Pancreas (tissue), 10 donors: ENCODE data around the gene GALNT10. TPM values are rescaled to one million over a fixed set of nuclear protein-coding genes. Genes with fewer than 3 reads are reported as not detected.
A peak's percentile ranks its signal among the peaks of the same experiment; 100 is the strongest.

Experiments used
- ATAC-seq, 4 donors: fragments of 200-7000 bp; cut with Tn5 transposase; one replicate each; pipeline versions ENCODE4 v1.8.0 to v1.9.1; 2020; ENCODE audit warnings: mild to moderate bottlenecking in 4 of 4, moderate library complexity in 4 of 4
- DNase-seq, 6 donors: peaks; one replicate each; pipeline ENCODE4 v3.0.0-alpha.2; 2020
- FAIRE-seq: peaks from 2 replicates; lab custom pipeline; 2012; peaks lifted over from hg19 to GRCh38; lab: Jason Lieb, UNC
- H3K27ac ChIP-seq, 4 donors: fragments of 200-600 bp; sonication (generic); 1 replicate in 3 of 4; 2 replicates in 1 of 4; pipeline versions ENCODE4 v1.5.0 to v1.8.0; 2020
- H3K27me3 ChIP-seq, 4 donors: fragments of 200-600 bp; one replicate each; pipeline ENCODE4 v1.8.0; 2021
- H3K36me3 ChIP-seq, 3 donors: fragments of 200-600 bp; sonication (generic) in 1 of 3; one replicate each; pipeline versions ENCODE4 v1.5.0 to v1.8.0; 2020 to 2021
- H3K4me1 ChIP-seq, 3 donors: fragments of 200-600 bp; one replicate each; pipeline ENCODE4 v1.8.0; 2021
- H3K4me3 ChIP-seq, 4 donors: fragments of 200-600 bp; sonication (generic) in 2 of 4; one replicate each; pipeline versions ENCODE4 v1.5.0 to v1.8.0; 2020 to 2021
- H3K9me3 ChIP-seq, 4 donors: fragments of 200-600 bp; one replicate each; pipeline ENCODE4 v1.8.0; 2021
- WGBS, 2 donors: extraction: QIAGEN DNeasy Blood & Tissue Kit; methylation state at CpG; one replicate each; pipeline ENCODE4 v1.1.7; 2013; 5-methylcytosine and 5-hydroxymethylcytosine counted together
- intact Hi-C, 3 donors: fragments of 100-400 bp; cut with DNase I; formaldehyde crosslinking; loops; one replicate each; pipeline versions ENCODE4 v1.11.1 to v1.14.2; 2022
- polyA plus RNA-seq, 2 donors: library from polyadenylated mRNA; stranded (reverse); fragments of 200-250 nt; gene quantifications; one replicate each; pipeline ENCODE4 v1.2.3, GENCODE V29; 2013
- total RNA-seq, 6 donors: library from RNA; stranded (reverse); fragmentation: NEBNext Ultra II Directional in 4 of 6; extraction: Animal tissue kit (Norgen Biotek cat#: 25700) in 4 of 6; gene quantifications; one replicate each; pipeline versions ENCODE4 v1.2.1 to v1.2.4, GENCODE V29; 2021 to 2023
- TF ChIP-seq, protein P1 (sequence below), 4 donors: fragments of 200-600 bp; sonication (generic) in 3 of 4; IDR thresholded peaks; one replicate each; pipeline versions ENCODE4 v1.5.0 to v1.8.0; 2021; ENCODE audit warnings: antibody characterized with exemption in 4 of 4
- donor health status: healthy with polysubstance abuse.
- donor health status: DM: no; HTN: no; CAD: no; lungs with moderate emphysema.
- donor health status: DM: no; HTN: no; CAD: no.
- donor health status: control.
- donor health status: control.
- donor health status: Bipolar disorder and iron deficiency.
- donor health status: DM: yes; HTN: yes; CAD: no.
- donor health status: DM: no; HTN: no; CAD: no.
- donor health status: DM: no; HTN: no; CAD: no.
- donor health status: DM: yes; HTN: yes; CAD: no.

The GALNT10 gene
- total and polyA plus RNA-seq, 8 donors = 4.4 to 23.1 (median 13.4) TPM

DNA sequence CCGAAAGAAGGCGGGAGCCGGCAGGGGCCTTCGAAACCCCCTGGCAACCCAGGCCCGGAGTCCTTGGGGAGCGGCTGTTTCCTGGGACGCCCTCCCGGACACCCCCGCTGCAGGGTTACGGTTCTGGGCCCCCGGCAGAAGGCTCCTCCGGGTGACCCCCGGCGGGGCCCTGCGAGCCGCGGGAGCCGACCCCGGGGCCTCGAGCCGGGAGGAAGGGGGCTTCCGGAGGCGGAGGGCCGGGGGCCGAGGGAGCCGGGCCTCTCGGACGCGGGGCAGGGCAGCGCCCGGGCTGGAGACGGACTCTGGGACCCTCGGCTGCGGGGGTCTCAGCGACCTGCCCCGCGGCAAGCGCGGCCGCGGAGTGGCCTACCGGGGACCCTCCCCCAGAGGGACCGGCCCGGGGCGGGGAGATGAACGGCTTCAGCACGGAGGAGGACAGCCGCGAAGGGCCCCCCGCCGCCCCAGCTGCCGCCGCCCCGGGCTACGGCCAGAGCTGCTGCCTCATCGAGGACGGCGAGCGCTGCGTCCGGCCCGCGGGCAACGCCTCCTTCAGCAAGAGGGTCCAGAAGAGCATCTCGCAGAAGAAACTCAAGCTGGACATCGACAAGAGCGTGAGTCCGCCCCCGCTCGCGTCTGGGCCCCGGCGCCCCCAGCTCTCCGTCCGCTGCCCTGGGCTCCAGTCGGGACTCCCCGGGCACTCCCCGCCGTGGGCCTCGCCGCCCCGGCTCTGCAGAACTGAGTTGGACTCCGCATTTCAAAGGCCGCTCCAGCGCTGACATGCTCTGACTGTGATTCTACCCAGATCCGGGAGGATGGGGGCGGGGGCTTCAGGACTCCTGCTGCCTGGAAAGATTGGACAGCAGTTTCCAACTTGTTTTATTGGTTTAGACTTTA is 255.9 kb downstream of the GALNT10 start:
- TF ChIP-seq, protein P1, sequence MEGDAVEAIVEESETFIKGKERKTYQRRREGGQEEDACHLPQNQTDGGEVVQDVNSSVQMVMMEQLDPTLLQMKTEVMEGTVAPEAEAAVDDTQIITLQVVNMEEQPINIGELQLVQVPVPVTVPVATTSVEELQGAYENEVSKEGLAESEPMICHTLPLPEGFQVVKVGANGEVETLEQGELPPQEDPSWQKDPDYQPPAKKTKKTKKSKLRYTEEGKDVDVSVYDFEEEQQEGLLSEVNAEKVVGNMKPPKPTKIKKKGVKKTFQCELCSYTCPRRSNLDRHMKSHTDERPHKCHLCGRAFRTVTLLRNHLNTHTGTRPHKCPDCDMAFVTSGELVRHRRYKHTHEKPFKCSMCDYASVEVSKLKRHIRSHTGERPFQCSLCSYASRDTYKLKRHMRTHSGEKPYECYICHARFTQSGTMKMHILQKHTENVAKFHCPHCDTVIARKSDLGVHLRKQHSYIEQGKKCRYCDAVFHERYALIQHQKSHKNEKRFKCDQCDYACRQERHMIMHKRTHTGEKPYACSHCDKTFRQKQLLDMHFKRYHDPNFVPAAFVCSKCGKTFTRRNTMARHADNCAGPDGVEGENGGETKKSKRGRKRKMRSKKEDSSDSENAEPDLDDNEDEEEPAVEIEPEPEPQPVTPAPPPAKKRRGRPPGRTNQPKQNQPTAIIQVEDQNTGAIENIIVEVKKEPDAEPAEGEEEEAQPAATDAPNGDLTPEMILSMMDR (IDR thresholded peaks at IDR 0.05) = no peak
- Histone ChIP-seq H3K9me3 (no peaks in the 10 kb centered on the region), H3K27me3 (no peaks in the 10 kb centered on the region), H3K4me3 (peak overlapping the region; percentile 93 to 100 (median 98)), H3K36me3 (peaks cover 0 to 6% (median 0%) of the 10 kb centered on the region in 3 donors), H3K4me1 (peaks cover 4 to 21% (median 8%) of the 10 kb centered on the region in 3 donors), H3K27ac (peak overlapping the region; percentile 29 to 58 (median 54))
- FAIRE-seq (no peak), ATAC-seq (peak; percentile 15 to 42 (median 26)), DNase-seq (peak; percentile 29 to 86 (median 45))
- 0 to 1% methylated on average over 52 to 87 of the region's 87 CpGs for WGBS, 2 donors
- intact Hi-C loops = no loop called here

DNA sequence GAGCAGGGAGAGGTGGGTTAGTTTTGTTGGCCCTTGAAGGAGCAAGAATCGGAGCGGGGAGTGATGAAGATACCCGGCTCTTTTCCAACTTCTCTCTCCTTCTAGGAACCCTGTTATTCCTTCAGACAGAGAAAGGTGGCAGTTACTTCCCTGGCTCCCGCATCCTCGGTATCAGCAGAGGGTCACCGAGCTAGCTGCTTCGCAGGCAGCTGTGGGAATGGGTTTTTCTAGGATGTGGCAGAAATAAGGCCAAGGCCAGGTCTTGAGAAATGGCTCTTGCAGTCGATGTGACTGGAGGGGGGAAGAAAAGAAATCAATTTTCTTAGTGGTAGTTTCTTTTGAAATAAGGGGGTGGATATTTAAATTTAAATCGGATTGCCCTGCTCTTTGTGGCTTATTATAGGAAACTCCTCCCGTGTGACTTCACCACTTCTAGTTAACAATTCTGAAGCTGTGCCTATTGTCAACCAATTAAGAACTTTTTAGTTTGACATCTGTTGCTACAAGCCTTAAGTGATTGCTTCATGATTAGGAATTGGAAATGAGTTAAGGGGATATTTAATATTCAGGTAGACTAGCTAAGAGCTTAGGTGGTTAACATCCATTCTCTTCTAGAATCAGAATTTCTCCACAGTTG is 256.7 kb downstream of the GALNT10 start:
- Histone ChIP-seq H3K9me3 (no peaks in the 10 kb centered on the region), H3K36me3 (peaks cover 0 to 13% (median 0%) of the 10 kb centered on the region in 3 donors), H3K4me3 (peak overlapping the region; percentile 93 to 100 (median 98)), H3K27me3 (no peaks in the 10 kb centered on the region), H3K4me1 (peaks cover 4 to 21% (median 8%) of the 10 kb centered on the region in 3 donors), H3K27ac (no peak overlapping the region)
- WGBS, 2 donors = 3 to 13% methylated on average over 10 of the region's 10 CpGs
- DNase-seq (no peak), ATAC-seq (no peak), FAIRE-seq (no peak)
- intact Hi-C loops = no loop called here
- TF ChIP-seq, protein P1 (IDR thresholded peaks at IDR 0.05) = no peak

DNA sequence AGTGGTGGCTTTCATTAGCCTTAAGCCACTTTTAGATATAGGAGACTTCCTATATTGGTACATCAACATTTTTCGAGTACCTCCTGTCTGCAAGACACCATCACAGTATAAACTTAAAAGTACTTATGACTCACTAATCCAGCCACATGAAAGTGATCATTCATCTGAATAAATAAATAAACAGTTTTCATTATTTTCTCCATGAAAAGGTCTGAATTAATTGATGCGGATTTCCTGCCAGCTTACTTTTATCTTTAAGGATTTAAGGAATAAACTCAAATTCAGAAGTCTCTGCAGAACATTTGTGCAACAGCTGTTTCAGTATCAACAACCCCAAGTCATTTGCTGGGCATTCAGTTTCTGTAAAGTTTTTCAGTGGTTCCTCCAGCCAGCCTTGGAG is 259.3 kb downstream of the GALNT10 start:
- no peak for ATAC-seq
- peaks cover 0 to 25% (median 8%) of the 10 kb centered on the region in 3 donors for H3K36me3 ChIP-seq
- no peak for DNase-seq
- TF ChIP-seq, protein P1 (IDR thresholded peaks at IDR 0.05) = no peak
- no peak overlapping the region for H3K27ac ChIP-seq
- no peak overlapping the region for H3K4me3 ChIP-seq
- H3K27me3 ChIP-seq = no peaks in the 10 kb centered on the region
- 86 to 88% methylated on average over 2 of the region's 2 CpGs for WGBS, 2 donors
- FAIRE-seq = no peak
- peaks cover 4 to 21% (median 8%) of the 10 kb centered on the region in 3 donors for H3K4me1 ChIP-seq
- no peaks in the 10 kb centered on the region for H3K9me3 ChIP-seq
- intact Hi-C loops = no loop called here

DNA sequence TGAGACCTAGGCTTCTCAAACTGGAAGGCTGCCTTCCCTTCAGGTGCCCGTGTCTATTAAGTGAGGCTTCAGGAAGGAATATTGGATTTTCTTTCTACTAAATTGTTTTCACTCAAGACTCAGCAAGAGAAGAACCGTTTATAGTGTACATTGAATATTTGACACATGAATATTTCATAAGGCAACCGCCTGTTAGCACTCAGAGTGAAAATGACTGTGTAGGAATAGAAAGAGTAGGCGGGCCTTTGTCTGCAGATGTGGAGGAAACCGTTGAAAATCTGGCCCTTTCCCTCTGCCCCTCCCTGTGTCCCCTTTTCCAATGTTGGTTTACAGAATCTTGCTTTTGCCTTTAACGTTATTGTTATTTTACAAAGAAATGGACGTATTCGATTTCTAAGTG is 261.4 kb downstream of the GALNT10 start:
- no peak overlapping the region for H3K4me3 ChIP-seq
- peaks cover 4 to 19% (median 8%) of the 10 kb centered on the region in 3 donors for H3K4me1 ChIP-seq
- H3K9me3 ChIP-seq = no peaks in the 10 kb centered on the region
- 83 to 84% methylated on average over 8 of the region's 8 CpGs for WGBS, 2 donors
- H3K27ac ChIP-seq = no peak overlapping the region
- peaks cover 0 to 47% (median 22%) of the 10 kb centered on the region in 3 donors for H3K36me3 ChIP-seq
- TF ChIP-seq, protein P1 (IDR thresholded peaks at IDR 0.05) = no peak
- no peak for ATAC-seq
- no peak for FAIRE-seq
- H3K27me3 ChIP-seq = no peaks in the 10 kb centered on the region
- intact Hi-C loops = no loop called here
- DNase-seq = no peak
